ENCODE measurements around the gene TFCP2L1.

The TFCP2L1 gene

GRCh38 chr2:121218386-121218938 is 66.5 kb downstream of the TFCP2L1 start:
- DNase-seq: no peak

- no peak for DNase-seq
These were observed 67.4 kb downstream of the TFCP2L1 start for GRCh38 chr2:121217627-121218026.

GRCh38 chr2:121214296-121214695 is 70.7 kb downstream of the TFCP2L1 start:
- no peak for DNase-seq

GRCh38 chr2:121213386-121213785 is 71.6 kb downstream of the TFCP2L1 start:
- no peak for DNase-seq

GRCh38 chr2:121212661-121213325 is 72.2 kb downstream of the TFCP2L1 start:
- no peak for DNase-seq

- DNase-seq: peak; percentile 28
These were observed 73.3 kb downstream of the TFCP2L1 start for GRCh38 chr2:121211689-121212151.

GRCh38 chr2:121211251-121211650 is 73.8 kb downstream of the TFCP2L1 start:
- no peak for DNase-seq

GRCh38 chr2:121210691-121211090 is 74.3 kb downstream of the TFCP2L1 start:
- peak; percentile 16 for DNase-seq

GRCh38 chr2:121209014-121209610 is 75.9 kb downstream of the TFCP2L1 start:
- DNase-seq: no peak

GRCh38 chr2:121207494-121207893 is 77.5 kb downstream of the TFCP2L1 start:
- DNase-seq: no peak

GRCh38 chr2:121205321-121205942 is 79.6 kb downstream of the TFCP2L1 start:
- no peak for DNase-seq

- DNase-seq: no peak
These were observed 81.3 kb downstream of the TFCP2L1 start for GRCh38 chr2:121203591-121204249.

GRCh38 chr2:121202541-121203310 is 82.3 kb downstream of the TFCP2L1 start:
- DNase-seq: peak; percentile 22

GRCh38 chr2:121201796-121202195 is 83.2 kb downstream of the TFCP2L1 start:
- DNase-seq: no peak

- no peak for DNase-seq
These were observed 84.3 kb downstream of the TFCP2L1 start for GRCh38 chr2:121200419-121201315.

GRCh38 chr2:121200011-121200347 is 85.0 kb downstream of the TFCP2L1 start:
- DNase-seq: no peak

GRCh38 chr2:121199281-121200010 is 85.6 kb downstream of the TFCP2L1 start:
- DNase-seq: no peak

GRCh38 chr2:121197369-121198091 is 87.5 kb downstream of the TFCP2L1 start:
- DNase-seq: no peak

- DNase-seq: no peak
These were observed 88.2 kb downstream of the TFCP2L1 start for GRCh38 chr2:121196849-121197155.

- DNase-seq: no peak
These were observed 88.7 kb downstream of the TFCP2L1 start for GRCh38 chr2:121196132-121196848.
